ENCODE data around the gene HAVCR2.

DNA sequence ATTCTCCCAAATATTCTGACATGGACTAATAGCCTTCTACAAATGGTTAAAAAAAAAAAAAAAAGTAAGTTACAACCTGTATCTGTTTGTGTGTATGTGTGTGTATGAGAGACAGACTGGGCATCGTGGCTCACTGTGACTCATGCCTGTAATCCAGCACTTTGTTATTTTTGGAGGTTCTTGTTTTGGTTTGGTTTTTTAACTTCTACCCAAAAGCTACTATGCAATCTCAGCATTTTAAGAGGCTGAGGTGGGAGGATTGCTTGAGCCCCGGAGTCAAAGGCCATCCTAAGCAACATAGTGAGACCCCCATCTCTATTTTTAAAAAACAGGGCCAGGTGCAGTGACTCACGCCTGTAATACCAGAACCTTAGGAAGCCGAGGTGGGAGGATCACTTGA, 32.3 kb downstream of the HAVCR2 start:
- TF ChIP-seq, protein P1, sequence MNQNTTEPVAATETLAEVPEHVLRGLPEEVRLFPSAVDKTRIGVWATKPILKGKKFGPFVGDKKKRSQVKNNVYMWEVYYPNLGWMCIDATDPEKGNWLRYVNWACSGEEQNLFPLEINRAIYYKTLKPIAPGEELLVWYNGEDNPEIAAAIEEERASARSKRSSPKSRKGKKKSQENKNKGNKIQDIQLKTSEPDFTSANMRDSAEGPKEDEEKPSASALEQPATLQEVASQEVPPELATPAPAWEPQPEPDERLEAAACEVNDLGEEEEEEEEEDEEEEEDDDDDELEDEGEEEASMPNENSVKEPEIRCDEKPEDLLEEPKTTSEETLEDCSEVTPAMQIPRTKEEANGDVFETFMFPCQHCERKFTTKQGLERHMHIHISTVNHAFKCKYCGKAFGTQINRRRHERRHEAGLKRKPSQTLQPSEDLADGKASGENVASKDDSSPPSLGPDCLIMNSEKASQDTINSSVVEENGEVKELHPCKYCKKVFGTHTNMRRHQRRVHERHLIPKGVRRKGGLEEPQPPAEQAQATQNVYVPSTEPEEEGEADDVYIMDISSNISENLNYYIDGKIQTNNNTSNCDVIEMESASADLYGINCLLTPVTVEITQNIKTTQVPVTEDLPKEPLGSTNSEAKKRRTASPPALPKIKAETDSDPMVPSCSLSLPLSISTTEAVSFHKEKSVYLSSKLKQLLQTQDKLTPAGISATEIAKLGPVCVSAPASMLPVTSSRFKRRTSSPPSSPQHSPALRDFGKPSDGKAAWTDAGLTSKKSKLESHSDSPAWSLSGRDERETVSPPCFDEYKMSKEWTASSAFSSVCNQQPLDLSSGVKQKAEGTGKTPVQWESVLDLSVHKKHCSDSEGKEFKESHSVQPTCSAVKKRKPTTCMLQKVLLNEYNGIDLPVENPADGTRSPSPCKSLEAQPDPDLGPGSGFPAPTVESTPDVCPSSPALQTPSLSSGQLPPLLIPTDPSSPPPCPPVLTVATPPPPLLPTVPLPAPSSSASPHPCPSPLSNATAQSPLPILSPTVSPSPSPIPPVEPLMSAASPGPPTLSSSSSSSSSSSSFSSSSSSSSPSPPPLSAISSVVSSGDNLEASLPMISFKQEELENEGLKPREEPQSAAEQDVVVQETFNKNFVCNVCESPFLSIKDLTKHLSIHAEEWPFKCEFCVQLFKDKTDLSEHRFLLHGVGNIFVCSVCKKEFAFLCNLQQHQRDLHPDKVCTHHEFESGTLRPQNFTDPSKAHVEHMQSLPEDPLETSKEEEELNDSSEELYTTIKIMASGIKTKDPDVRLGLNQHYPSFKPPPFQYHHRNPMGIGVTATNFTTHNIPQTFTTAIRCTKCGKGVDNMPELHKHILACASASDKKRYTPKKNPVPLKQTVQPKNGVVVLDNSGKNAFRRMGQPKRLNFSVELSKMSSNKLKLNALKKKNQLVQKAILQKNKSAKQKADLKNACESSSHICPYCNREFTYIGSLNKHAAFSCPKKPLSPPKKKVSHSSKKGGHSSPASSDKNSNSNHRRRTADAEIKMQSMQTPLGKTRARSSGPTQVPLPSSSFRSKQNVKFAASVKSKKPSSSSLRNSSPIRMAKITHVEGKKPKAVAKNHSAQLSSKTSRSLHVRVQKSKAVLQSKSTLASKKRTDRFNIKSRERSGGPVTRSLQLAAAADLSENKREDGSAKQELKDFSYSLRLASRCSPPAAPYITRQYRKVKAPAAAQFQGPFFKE (tag by site-specific recombination; IDR thresholded peaks at IDR 0.05; ENCODE audit: borderline replicate concordance): no peak
- TF ChIP-seq, protein P2, sequence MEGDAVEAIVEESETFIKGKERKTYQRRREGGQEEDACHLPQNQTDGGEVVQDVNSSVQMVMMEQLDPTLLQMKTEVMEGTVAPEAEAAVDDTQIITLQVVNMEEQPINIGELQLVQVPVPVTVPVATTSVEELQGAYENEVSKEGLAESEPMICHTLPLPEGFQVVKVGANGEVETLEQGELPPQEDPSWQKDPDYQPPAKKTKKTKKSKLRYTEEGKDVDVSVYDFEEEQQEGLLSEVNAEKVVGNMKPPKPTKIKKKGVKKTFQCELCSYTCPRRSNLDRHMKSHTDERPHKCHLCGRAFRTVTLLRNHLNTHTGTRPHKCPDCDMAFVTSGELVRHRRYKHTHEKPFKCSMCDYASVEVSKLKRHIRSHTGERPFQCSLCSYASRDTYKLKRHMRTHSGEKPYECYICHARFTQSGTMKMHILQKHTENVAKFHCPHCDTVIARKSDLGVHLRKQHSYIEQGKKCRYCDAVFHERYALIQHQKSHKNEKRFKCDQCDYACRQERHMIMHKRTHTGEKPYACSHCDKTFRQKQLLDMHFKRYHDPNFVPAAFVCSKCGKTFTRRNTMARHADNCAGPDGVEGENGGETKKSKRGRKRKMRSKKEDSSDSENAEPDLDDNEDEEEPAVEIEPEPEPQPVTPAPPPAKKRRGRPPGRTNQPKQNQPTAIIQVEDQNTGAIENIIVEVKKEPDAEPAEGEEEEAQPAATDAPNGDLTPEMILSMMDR (tag by site-specific recombination; IDR thresholded peaks at IDR 0.05): no peak
- TF ChIP-seq ZNF211 (tag by site-specific recombination; IDR thresholded peaks at IDR 0.05; ENCODE audit: low read depth) (no peak), ZNF843 (tag by site-specific recombination; IDR thresholded peaks at IDR 0.05) (no peak), ZFP37 (tag by site-specific recombination; IDR thresholded peaks at IDR 0.05) (no peak), TCF7L2 (IDR thresholded peaks at IDR 0.05; ENCODE audit: borderline replicate concordance, low read depth, low read length) (no peak), ZNF214 (tag by site-specific recombination; IDR thresholded peaks at IDR 0.05; ENCODE audit: borderline replicate concordance) (no peak), SP3 (tag by site-specific recombination; IDR thresholded peaks at IDR 0.05) (no peak)
- TF ChIP-seq, protein P3, sequence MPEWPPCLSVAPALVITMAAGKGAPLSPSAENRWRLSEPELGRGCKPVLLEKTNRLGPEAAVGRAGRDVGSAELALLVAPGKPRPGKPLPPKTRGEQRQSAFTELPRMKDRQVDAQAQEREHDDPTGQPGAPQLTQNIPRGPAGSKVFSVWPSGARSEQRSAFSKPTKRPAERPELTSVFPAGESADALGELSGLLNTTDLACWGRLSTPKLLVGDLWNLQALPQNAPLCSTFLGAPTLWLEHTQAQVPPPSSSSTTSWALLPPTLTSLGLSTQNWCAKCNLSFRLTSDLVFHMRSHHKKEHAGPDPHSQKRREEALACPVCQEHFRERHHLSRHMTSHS (tag by site-specific recombination; IDR thresholded peaks at IDR 0.05): no peak
- TF ChIP-seq, protein P4, sequence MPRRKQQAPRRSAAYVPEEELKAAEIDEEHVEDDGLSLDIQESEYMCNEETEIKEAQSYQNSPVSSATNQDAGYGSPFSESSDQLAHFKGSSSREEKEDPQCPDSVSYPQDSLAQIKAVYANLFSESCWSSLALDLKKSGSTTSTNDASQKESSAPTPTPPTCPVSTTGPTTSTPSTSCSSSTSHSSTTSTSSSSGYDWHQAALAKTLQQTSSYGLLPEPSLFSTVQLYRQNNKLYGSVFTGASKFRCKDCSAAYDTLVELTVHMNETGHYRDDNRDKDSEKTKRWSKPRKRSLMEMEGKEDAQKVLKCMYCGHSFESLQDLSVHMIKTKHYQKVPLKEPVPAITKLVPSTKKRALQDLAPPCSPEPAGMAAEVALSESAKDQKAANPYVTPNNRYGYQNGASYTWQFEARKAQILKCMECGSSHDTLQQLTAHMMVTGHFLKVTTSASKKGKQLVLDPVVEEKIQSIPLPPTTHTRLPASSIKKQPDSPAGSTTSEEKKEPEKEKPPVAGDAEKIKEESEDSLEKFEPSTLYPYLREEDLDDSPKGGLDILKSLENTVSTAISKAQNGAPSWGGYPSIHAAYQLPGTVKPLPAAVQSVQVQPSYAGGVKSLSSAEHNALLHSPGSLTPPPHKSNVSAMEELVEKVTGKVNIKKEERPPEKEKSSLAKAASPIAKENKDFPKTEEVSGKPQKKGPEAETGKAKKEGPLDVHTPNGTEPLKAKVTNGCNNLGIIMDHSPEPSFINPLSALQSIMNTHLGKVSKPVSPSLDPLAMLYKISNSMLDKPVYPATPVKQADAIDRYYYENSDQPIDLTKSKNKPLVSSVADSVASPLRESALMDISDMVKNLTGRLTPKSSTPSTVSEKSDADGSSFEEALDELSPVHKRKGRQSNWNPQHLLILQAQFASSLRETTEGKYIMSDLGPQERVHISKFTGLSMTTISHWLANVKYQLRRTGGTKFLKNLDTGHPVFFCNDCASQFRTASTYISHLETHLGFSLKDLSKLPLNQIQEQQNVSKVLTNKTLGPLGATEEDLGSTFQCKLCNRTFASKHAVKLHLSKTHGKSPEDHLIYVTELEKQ (tag by site-specific recombination; IDR thresholded peaks at IDR 0.05; ENCODE audit: borderline replicate concordance): no peak

All from HEK293 (cell line).